ENCODE results near the gene STK32B.

GRCh38 chr4:5067908-5068307 is 16.6 kb downstream of the STK32B start:
- TF ChIP-seq CTCF (IDR thresholded peaks at IDR 0.05 in 4 of 5, conservative IDR thresholded peaks at IDR 0.05 in 1 of 5): no peak
- TF ChIP-seq POLR2A (IDR thresholded peaks at IDR 0.05): no peak

All from gastrocnemius medialis (tissue), 4 donors.